22Rv1 (cell line): ENCODE data around the gene ZNF746.

Experiments
- H3K27ac ChIP-seq: fragments of 450-650 bp; 2 replicates; pipeline ENCODE4 v1.5.1; 2017
- CTCF ChIP-seq: fragments of 450-650 bp; IDR thresholded peaks from 2 replicates; pipeline ENCODE4 v1.5.1; 2017; ENCODE audit warnings: mild to moderate bottlenecking
- ZFX ChIP-seq: fragments of 450-650 bp; IDR thresholded peaks from 2 replicates; pipeline ENCODE4 v1.6.1; 2017; ENCODE audit warnings: antibody characterized with exemption, borderline replicate concordance

ZNF746 gene

GRCh38 chr7:149474309-149475120 is 23.1 kb downstream of the ZNF746 start:
- H3K27ac ChIP-seq = no peak overlapping the region
- no peak for TF ChIP-seq ZFX
- peak; percentile 38 for TF ChIP-seq CTCF

- no peak for TF ChIP-seq ZFX
- TF ChIP-seq CTCF = no peak
- no peak overlapping the region for H3K27ac ChIP-seq
Measured at GRCh38 chr7:149473251-149473650, 24.4 kb downstream of the ZNF746 start.

GRCh38 chr7:149471289-149471953 is 26.2 kb downstream of the ZNF746 start:
- no peak for TF ChIP-seq CTCF
- no peak overlapping the region for H3K27ac ChIP-seq

- no peak for TF ChIP-seq ZFX
- TF ChIP-seq CTCF = no peak
- no peak overlapping the region for H3K27ac ChIP-seq
Measured at GRCh38 chr7:149469806-149470205, 27.8 kb downstream of the ZNF746 start.

- no peak overlapping the region for H3K27ac ChIP-seq
- TF ChIP-seq CTCF = no peak; the same call in 1 of the 2 replicates
- TF ChIP-seq ZFX = no peak
Measured at GRCh38 chr7:149468208-149468607, 29.4 kb downstream of the ZNF746 start.

GRCh38 chr7:149467321-149467859 is 30.2 kb downstream of the ZNF746 start:
- no peak overlapping the region for H3K27ac ChIP-seq
- no peak for TF ChIP-seq CTCF
- TF ChIP-seq ZFX = no peak

- TF ChIP-seq ZFX (no peak), CTCF (no peak)
- no peak overlapping the region for H3K27ac ChIP-seq
Measured at GRCh38 chr7:149466364-149466763, 31.2 kb downstream of the ZNF746 start.
